GM18873 (cell line): ENCODE results near the gene CDK10.
"Not testable (repeated sequence)": the region's sequence is repeated elsewhere in the genome, so short reads cannot be mapped to it uniquely, and the experiment has no call there.

ENCODE experiments used
- ATAC-seq: cut with Tn5 transposase; IDR thresholded peaks from one replicate; pipeline ENCODE4 v1.9.1; 2021; ENCODE audit warnings: mild to moderate bottlenecking, moderate library complexity, moderate number of reproducible peaks; ENCODE audit not compliant: unreplicated experiment, low FRiP score

The CDK10 gene

GRCh38 chr16:89664238-89664637, 22.3 kb upstream of the CDK10 start:
- ATAC-seq, result not testable (repeated sequence)

DNA sequence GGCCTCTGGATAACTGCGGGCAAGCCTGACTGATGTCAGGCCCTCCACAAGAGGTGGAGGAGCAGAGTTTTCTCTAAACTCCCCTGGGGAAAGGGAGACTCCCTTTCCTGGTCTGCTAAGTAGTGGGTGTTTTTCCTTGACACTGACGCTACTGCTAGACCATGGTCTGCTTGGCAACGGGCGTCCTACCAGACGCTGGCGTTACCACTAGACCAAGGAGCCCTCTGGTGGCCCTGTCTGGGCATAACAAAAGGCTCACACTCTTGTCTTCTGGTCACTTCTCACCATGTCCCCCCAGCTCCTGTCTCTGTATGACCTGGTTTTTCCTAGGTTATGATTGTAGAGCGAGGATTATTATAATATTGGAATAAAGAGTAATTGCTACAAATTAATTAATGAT, 19.5 kb upstream of the CDK10 start:
- not testable (repeated sequence) for ATAC-seq

- ATAC-seq, result no peak
Measured at GRCh38 chr16:89667633-89668032, 18.9 kb upstream of the CDK10 start.

DNA sequence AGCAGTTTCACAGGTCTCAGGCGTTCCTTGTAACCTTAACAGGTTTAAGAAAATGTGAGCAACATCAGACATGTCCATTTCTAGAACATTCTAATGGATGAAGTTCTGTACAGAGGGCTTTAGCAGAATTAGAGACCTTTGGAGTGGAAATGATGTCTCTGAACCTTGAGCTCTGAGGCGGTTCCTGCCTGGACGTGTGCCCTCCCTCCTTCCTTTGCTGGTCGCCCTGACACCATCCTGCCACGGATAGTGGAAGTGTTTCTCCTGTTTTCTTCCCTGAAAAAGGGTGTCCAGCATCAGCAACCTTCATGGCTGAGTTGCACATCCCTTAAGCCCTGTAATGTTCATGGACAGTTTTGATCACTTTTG, 17.7 kb upstream of the CDK10 start:
- ATAC-seq, result no peak

- ATAC-seq, result no peak
Measured at GRCh38 chr16:89669755-89670154, 16.7 kb upstream of the CDK10 start.

DNA sequence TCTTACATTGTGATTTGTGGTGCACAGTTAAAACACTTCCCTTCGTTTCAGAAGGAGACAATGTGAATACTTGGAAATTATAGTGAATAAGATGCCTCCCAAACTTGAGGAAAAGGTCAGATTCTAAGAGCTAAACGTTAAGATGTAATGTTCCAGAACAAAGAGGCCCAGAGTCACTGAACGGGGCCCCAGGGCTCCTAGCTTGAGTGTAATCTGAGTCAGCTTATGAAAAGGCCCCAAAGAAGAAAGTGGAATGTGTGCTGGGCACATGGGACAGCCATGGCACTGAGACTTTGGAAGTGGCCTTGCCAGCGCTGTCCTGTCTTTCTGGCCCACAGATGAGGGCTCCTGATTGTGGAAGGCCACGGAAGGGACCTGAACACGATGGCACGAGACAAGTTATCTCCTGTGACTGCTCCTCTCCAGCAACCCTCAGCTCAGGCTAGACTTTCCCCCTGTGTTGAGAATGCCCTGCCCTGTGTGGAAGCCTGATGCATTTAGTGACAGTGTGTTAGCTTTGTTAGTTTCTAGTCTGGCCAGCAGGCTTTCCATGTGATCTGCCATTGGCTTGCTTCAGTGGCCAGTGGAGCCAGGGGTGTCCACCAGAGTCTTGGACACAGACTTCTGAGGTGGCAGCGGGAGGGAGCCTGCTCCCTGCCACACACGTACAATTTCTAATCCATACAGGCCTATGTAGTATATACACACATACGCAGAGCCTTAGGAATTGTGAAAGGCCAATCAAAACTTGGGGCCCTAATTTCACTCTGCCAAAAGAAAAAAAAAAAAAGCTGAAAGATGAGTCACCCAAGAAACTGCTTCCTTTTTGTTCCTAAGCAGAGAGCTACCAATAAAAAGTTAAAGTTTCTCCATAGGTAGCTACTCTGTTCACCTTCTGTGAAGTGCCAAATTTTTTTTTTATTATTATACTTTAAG, 15.7 kb upstream of the CDK10 start:
- no peak for ATAC-seq

DNA sequence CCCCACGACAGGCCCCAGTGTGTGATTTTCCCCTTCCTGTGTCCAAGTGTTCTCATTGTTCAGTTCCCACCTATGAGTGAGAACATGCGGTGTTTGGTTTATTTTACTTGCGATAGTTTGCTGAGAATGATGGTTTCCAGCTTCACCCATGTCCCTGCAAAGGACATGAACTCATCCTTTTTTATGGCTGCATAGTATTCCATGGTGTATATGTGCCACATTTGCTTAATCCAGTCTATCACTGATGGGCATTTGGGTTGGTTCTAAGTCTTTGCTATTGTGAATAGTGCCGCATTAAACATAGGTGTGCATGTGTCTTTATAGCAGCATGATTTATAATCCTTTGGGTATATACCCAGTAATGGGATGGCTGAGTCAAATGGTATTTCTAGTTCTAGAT, 14.9 kb upstream of the CDK10 start:
- ATAC-seq, result not testable (repeated sequence)

DNA sequence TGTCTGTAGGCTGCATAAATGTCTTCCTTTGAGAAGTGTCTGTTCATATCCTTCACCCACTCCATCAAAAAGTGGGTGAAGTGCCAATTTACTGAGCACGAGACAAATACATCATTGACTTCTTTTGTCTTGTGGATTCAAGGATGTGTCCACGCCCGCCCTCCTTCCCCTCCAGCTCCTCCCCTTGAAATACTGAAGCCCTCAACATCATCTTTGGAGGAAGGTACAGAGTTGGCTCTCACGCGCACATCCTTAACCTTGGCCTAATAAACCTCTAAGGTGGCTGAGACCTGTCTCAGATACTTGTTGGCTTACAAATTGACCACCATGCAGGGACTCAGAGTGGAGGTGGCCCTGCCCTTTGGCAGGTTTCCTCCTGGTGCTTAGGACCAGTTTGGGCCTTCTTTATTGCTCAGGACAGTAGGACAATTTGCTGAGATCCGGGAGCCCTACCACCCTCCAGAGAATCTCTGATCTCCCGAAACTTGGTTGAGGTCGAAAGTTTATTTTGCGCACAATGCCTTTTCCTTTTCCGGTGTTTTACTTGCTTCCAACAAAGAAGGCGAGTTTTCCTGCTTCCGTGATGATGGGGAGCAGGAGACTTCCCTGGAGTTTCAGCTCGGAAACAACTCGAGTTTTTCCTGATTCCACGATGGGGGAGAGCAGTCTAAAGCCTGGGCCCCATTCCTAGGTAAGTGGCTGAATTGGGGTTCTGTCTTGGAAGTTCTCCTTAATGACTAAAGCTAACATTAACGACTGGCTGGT, 14.1 kb upstream of the CDK10 start:
- no peak for ATAC-seq

DNA sequence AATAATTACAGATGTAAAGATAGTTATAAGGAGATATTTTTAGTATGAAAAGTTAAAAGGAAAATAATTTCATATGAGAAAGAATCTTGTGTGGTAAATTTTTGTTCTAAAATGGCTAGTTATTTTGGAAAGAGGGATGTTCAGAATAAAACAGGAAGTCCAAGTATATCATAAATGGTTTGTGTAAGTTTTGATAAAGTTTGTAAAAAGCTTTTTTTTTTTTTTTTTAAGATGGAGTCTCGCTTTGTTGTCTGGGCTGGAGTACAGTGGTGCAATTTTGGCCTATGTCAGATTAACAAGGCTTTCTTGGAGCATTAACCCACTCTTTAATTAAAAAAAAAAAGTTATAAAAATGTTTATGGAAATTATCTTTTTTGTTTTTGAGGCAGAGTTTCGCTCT, 8.2 kb upstream of the CDK10 start:
- ATAC-seq, result no peak

- ATAC-seq, result no peak
Measured at GRCh38 chr16:89685916-89686315, 573 bp upstream of the CDK10 start.

GRCh38 chr16:89687092-89687940, 827 bp downstream of the CDK10 start:
- peak; percentile 37 for ATAC-seq

GRCh38 chr16:89688395-89688794, 1.9 kb downstream of the CDK10 start:
- no peak for ATAC-seq

DNA sequence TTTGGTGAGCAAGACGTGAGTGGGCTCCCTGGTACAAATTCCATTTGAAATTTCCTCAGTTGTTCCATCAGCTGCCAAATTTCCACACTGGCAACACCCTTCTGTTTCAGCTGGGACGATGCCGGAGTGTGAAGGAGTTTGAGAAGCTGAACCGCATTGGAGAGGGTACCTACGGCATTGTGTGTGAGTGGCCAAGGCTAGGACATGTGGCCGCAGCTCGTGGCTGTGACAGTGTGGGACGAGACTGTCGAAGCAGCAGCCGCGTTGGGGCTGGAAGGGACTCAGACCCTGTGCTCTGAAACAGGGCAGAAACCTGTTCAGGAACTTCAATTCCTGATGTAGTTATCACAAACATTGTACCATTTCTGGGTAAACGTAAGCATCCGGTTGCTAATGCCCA, 2.7 kb downstream of the CDK10 start:
- ATAC-seq, result no peak

DNA sequence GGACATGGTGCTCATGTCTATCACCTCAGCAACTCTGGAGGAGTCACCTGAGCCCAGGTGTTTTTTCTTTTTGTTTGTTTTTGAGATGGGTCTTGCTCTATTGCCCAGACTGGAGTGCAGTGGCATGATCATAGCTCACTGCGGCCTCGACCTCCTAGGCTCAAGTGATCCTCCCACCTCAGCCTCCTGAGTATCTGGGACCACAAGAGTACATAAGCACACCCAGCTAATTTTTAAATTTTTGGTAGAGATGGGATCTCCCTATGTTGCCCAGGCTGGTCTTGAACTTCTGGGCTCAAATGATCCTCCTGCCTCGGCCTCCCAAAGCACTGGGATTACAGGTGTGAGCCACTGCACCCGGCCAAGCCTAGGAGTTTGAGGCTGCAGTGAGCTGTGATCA, 3.1 kb downstream of the CDK10 start:
- not testable (repeated sequence) for ATAC-seq

- no peak for ATAC-seq
Measured at GRCh38 chr16:89690392-89690901, 4.0 kb downstream of the CDK10 start.

DNA sequence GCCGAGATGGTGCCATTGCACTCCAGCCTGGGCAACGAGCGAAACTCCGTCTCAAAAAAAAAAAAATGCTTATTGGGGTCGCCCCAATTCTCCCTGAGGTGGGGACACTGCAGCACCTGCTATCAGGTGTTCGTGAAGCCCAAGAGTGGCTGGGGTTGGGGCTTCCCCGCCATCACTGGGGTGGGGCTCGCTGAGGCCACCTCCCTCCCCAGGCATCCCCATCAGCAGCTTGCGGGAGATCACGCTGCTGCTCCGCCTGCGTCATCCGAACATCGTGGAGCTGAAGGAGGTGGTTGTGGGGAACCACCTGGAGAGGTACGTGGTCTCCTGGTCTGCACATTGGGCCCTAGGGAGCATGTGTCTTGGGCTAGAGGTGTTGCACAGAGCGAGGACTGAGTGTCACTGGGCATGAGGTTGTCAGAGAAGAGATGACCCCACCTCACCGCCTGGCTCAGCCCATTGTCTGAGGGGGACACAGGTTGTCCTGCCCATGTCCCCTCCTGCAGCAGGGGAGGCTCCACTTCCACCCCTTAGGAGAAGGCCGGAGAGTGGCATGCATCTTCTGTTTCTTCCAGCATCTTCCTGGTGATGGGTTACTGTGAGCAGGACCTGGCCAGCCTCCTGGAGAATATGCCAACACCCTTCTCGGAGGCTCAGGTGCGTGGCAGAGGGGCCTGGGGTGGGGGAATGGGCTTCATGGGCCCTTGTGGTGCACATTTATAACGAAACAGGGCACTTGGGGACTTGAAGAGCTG, 4.9 kb downstream of the CDK10 start:
- ATAC-seq, result no peak

DNA sequence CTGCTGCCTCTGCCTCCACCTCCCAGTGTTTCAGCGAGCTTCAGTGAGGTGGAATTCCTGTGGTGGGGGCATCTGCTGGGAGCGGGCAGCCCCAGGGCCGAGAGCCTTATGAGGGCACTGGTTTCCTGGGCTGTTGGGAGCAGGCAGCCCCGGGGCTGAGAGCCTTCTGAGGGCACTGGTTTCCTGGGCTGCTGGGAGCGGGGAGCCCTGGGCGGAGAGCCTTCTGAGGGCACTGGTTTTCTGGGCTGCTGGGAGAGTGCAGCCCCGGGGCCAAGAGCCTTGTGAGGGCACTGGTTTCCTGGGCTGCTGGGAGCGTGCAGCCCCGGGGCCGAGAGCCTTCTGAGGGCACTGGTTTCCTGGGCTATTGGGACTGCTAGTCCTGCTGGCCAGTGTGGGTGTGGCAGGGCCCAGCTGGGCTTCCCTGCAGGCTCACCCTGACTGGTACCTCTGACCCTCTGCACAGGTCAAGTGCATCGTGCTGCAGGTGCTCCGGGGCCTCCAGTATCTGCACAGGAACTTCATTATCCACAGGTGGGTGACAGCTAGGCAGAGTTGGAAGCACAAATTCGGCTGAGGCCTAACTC, 5.6 kb downstream of the CDK10 start:
- ATAC-seq, result no peak

- no peak for ATAC-seq
Measured at GRCh38 chr16:89693289-89693731, 6.8 kb downstream of the CDK10 start.
